GM18858 (cell line): ENCODE measurements around the gene SNAP23.
"Not testable (repeated sequence)": the region's sequence is repeated elsewhere in the genome, so short reads cannot be mapped to it uniquely, and the experiment has no call there.

Experiments used
- ATAC-seq: cut with Tn5 transposase; IDR thresholded peaks from one replicate; pipeline ENCODE4 v1.9.1; 2021; ENCODE audit not compliant: unreplicated experiment

The SNAP23 gene

DNA sequence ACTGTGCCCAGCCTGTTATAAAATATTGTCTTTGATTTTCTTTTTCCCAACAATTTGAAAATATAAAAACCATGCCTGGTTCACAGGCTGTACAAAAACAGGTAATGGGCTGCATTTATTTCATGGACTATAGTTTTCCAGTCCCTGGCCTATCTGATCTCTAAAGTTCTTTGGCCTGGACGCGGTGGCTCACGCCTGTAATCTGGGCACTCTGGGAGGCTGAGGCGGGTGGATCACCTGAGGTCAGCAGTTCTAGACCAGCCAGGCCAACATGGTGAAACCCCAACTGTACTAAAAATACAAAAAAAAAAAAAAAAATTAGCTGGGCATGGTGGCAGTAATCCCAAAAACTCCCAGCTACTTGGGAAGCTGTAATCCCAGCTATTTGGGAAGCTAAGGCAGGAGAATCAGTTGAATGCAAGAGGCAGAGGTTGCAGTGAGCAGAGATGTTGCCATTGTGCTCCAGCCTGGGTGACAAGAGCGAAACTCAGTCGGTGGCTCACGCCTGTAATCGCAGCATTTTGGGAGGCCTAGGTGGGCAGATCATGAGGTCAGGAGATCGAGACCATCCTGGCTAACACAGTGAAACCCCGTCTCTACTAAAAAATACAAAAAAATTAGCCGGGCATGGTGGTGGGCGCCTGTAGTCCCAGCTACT is 61.2 kb downstream of the SNAP23 start:
- not testable (repeated sequence) for ATAC-seq

DNA sequence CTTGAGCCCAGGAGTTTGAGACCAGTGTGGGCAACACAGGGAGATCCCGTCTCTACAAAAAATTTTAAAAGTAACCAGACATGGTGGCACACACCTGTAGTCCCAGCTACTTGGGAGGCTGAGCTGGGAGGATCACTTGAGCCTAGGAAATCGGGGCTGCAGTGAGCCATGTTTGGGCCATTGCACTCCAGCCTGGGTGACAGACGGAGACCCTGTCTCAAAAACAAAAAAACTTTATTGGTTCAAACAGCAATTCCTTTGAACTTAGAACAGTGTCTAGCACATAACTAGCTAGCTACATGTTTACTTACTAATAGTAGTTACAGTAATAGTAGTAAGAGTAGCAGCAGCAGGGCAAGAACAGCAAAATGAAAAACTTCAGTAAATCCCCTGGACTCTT is 63.3 kb downstream of the SNAP23 start:
- no peak for ATAC-seq

DNA sequence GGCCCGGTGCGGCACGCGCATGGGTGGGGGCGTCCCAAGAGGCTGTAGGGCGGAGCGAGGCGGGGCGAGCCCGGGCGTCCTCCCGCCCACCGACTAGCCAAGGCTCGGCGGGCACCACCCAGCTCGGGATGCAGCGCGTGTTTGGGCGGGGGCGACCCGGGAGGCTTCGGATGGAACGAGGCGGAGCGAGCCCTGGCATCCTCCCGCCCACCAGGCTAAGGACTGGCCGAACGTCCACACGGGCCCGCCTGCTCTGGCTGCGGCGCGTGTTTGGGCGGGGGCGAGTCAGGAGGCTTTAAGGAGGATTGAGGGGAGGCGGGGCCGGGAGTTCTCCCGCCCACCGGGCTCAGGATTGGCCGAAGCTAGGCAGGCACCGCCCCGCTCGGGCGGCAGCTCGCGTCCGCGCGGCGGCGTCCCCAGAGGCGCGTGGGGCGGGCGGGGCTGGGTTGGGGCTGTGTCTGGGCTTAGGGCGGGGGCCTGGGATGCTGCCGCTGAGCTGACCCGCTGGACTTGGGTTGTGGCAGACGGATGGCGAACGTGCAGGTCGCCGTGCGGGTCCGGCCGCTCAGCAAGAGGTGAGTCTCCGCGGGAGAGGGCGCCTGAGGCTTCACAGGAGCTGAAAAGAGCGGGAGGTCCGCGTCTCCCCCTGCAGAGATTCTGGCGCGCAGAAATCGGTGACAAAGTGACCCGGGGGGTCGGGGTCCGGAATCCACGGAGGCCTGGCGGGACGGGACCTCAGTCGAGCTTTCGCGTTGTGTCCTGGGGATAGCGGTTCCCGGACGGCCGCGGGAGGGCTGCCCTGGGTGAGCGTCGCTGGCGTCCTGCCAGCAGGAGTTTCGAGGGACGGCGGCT is 80.0 kb downstream of the SNAP23 start, which contains the start of gene STARD9:
Gene STARD9, plus strand, starts transcription at position 419 of the 852 bp plus-strand sequence. Its CDS starts 110 bp downstream, at position 529.
- ATAC-seq, result peak; percentile 83

DNA sequence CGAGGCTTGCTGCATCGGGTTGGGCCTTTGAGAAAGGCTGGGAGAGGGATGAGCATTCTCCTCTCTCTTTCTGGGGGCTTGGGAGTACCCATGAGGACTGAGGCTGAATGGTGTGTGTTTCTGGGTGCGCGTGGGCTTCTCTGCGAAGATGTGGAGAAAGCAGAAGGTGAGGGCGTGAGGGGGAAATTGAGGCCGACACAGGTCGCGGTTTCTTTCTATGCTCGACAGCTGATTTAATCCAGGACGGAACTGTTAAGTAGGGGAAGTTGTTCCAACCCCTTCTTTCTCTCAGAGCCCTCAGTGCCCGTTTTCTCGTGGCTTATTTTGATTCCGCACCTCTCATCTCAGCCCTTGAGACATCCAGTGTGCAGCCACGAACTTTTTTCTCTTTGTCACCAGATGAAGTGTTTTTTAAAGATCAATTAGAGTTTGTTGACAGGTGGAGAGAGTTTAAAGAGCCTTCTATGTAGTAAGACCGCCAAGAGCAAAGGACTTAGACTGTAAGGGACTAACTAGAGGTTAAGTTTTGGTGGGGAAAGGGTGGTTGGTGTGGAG is 80.7 kb downstream of the SNAP23 start:
- ATAC-seq, result no peak

DNA sequence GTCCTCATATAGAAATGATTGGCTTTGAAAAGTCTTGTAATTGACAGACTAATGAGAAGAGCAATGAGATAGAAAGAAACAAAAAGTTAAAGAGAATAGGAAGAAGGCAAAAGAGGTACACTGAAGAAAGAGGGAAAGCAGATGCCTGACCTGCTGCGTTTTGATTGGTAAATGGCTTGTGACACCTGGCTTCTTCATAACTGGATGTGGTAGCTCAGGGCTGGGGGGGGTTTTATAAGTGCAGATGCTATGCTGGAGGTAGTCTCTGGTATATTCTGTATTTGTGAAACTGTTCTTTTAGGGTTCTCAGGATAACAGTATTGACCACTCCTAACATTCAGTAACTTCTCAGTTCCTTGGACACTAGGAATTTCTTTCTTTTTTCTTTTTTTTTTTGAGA is 81.3 kb downstream of the SNAP23 start:
- ATAC-seq, result no peak

DNA sequence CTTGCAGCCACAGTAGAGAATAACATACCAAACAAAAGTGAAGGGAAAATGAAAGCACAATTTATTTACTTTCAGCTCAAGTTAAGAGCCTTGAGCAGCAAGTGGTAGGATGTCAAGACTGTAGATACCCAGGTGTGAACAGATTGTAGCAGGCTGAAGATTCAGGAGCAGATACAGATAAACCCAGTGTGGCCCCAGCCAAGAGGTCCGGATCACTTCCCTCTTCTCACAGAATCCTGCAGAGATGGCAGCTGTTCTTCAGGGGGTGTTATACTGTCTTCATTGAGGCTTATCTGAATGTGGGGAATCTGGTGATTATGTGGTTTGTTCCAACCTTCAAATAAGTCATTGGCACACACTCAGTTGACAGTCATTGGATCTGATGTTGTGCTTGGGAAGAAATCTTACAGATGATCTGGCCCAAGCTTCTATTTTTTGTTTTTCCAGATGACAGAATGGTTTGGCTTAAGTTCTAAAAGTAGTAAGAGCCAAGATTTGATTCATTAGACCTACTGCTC is 82.1 kb downstream of the SNAP23 start:
- no peak for ATAC-seq

DNA sequence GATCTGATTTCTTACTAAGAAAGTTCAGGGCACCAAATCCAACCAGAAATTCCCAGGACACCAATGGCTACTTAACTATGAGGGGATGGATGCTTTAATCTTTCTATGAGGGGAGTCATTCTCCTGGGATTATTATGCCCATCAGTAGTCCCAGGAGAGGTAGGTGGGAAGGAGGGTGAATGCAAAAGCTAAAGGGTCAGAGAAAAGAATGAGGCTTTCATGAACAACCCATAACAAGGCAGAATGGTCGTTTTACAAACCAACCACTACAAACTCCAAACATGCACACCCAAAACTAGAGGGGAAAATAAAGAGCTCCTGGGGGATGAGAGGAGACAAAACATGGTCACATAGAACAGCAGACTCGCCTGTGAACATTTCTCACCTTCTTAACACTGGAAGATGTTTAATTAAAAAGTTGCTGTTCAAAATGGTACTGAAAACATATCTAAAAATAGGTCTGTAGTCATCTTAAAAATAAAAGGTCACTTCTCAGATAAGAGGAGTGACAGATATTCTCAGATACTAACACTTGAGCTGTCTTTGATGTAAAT is 83.6 kb downstream of the SNAP23 start:
- ATAC-seq, result no peak

DNA sequence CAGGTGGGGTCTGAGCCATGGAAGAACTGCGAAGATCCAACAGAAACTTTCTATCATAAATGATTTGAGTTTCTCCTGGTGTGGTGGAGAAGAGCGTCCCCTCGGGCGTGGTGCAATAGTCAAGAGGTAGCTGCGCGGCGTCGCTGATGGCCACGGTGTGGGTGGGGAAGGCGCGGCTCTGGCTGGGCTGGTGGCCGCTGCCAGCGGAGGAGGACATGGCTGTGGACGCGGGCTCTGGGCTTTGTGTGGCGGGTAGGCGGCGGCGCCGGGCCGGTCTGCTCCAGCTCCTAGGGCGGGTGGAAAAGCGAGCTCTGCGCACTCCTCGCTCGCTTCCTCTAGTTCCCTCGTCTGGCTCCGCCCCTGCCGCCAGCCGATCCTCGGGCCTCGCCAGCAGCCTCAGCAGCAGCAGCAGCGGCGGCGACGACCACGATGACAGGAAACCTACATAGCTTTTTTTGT is 85.9 kb downstream of the SNAP23 start:
- ATAC-seq, result no peak
